Endothelial cell of umbilical vein (primary cell): ENCODE results near the gene TBXT.

Experiments used
- CTCF ChIP-seq, 2 donors: IDR thresholded peaks; 1 replicate in 1 of 2; 2 replicates in 1 of 2; pipeline ENCODE4 v1.5.1; 2011; ENCODE audit warnings: low read length in 2 of 2, mild to moderate bottlenecking in 2 of 2, moderate library complexity in 2 of 2, control low read depth in 1 of 2, inconsistent platforms in 1 of 2, low read depth in 1 of 2; ENCODE audit not compliant: insufficient read depth in 1 of 2; ENCODE audit errors: extremely low read depth in 1 of 2
- EZH2 ChIP-seq: IDR thresholded peaks from 2 replicates; pipeline ENCODE4 v1.6.1; 2012; ENCODE audit warnings: borderline replicate concordance, low read depth, mild to moderate bottlenecking, moderate library complexity, low read length, inconsistent platforms; ENCODE audit not compliant: severe bottlenecking
- POLR2A ChIP-seq: IDR thresholded peaks from 2 replicates; pipeline ENCODE4 v1.6.1; 2012; ENCODE audit warnings: low read depth, mild to moderate bottlenecking, control low read depth, low read length

GRCh38 chr6:166167801-166168615 lies at the start of gene TBXT:
- TF ChIP-seq CTCF (IDR thresholded peaks at IDR 0.05; ENCODE audit: extremely low read depth in 1 of 2, insufficient read depth in 1 of 2, low read depth in 1 of 2, low read length in 2 of 2) (no peak), EZH2 (no peak), POLR2A (no peak)
